Astrocyte of the cerebellum (primary cell): Measurements from ENCODE around the gene VWA8.

Experiments used
- DNase-seq: peaks from one replicate; pipeline ENCODE4 v3.0.0-alpha.2; 2011; ENCODE audit warnings: low read depth
- H3K4me3 ChIP-seq: 2 replicates; pipeline ENCODE4 v1.5.1; 2011; ENCODE audit warnings: mild to moderate bottlenecking, low read depth, low read length, moderate library complexity
- in situ Hi-C: cut with HindIII; loops from 2 replicates; pipeline ENCODE4 v1.10.0; 2017; ENCODE audit warnings: low sequenced_read_pairs
- TF ChIP-seq, protein P1 (sequence below): IDR thresholded peaks from 2 replicates; pipeline ENCODE4 v1.5.1; 2012; ENCODE audit warnings: low read length, low read depth, moderate library complexity, mild to moderate bottlenecking; ENCODE audit errors: missing control alignments

VWA8 gene

DNA sequence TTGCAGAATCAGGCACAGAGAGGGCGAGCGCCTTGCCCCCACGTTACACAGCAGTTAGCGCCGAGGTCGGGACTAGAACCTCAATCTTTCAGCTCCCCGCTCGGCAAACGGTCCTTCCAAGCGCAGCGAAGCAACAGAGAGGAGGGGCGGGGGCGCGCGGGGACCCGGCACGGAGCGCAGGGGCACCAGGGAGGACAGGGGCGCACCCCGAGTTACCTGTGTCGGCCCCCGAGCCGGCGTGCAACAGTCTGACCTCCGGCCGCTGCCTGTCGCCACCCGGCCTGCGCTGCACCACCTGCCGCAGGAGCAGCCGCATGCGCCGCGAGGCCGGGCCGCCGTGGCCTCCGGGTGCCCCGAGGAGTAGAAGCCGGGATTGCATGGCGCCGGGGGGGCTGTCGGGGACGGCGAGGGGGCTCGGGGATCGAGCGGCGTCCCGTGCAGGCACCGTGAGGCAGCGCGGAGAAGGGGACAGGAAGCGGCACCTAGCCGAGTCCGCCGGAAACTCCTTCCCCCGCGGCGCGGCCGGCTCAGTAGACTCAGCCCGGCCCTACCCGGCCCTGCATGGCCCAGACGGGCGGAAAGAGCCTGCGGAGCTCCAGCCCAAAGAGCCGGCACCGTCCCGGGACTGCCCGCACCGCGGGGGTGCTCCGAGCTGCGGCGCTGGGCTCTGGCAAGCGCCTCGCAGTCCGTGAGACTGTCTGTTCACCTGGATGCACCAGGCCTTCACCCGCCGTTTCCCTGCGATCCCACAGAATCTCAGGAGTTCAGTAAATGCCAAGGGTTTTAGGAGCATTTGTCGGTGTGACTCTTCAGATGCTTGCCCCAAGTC lies at the start of gene VWA8:
Gene VWA8 (minus strand): TSS at position 473 of the 829 bp plus-strand sequence. CDS start 94 bp downstream, at position 379.
- TF ChIP-seq, protein P1, sequence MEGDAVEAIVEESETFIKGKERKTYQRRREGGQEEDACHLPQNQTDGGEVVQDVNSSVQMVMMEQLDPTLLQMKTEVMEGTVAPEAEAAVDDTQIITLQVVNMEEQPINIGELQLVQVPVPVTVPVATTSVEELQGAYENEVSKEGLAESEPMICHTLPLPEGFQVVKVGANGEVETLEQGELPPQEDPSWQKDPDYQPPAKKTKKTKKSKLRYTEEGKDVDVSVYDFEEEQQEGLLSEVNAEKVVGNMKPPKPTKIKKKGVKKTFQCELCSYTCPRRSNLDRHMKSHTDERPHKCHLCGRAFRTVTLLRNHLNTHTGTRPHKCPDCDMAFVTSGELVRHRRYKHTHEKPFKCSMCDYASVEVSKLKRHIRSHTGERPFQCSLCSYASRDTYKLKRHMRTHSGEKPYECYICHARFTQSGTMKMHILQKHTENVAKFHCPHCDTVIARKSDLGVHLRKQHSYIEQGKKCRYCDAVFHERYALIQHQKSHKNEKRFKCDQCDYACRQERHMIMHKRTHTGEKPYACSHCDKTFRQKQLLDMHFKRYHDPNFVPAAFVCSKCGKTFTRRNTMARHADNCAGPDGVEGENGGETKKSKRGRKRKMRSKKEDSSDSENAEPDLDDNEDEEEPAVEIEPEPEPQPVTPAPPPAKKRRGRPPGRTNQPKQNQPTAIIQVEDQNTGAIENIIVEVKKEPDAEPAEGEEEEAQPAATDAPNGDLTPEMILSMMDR, result no peak
- in situ Hi-C loops, result no loop called here
- peak within 1 kb of the TSS; percentile 71 for H3K4me3 ChIP-seq
- peak; percentile 26 for DNase-seq

DNA sequence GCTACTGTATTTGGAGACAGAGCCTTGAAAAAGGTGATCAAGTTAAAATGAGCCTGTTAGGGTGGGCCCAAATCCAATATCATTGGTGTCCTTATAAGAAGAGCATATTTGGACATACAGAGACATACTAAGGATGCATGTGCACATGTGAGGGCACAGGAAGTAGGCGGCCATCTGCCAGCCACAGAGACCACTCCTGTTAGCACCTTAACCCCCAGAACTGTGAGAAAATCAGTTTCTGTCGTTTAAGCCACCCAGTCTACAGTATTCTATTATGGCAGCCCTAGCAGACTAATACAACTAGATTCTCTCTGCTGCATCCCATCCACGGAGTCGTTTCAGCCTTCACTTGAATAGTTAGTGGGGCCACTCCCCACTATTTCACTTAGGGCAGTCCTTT lies 48.1 kb upstream of the VWA8 start:
- H3K4me3 ChIP-seq, result no peak overlapping the region
- in situ Hi-C loops, result no loop called here
- DNase-seq, result no peak
- TF ChIP-seq, protein P1, result no peak

DNA sequence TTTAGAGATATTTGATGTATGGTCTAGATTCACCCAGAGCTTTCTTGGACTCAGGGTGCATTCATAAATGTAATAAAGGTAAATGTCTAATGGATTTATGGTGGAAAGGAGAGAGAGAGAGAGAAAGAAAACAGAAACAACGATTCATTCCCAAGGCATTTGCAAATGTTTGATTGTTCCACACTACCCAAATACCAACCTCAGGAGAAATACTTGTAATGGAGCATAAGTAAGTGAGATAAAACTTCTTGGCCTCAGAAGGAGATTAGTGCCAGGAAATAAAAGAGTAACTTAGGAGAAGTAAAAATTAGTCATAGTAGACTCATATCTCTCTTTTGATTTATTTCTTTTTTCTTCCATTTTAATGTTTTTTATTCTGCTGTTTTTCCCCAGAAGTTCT lies 46.9 kb upstream of the VWA8 start:
- DNase-seq, result peak; percentile 41
- no peak overlapping the region for H3K4me3 ChIP-seq
- TF ChIP-seq, protein P1, result no peak
- in situ Hi-C loops, result no loop called here

DNA sequence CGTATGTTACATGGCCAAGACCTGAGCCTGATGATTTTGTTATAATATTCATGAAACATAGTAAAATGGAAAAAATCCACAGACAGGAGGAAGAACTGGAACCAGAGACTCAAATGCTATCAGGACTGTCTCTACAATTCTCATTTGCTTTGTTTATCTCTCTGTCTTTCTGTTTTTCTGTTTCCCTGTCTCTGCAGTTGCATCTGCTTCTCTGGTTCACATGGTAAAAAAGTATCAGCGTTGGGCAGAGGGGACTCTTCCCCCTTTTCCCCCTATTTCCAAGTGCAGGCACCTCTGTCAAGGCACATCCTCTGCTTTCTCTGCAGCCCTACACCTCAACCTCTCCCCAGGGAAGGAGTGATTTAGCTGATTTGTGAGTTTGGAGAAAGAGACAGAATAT lies 41.2 kb upstream of the VWA8 start:
- no peak for DNase-seq
- no peak overlapping the region for H3K4me3 ChIP-seq
- TF ChIP-seq, protein P1, result no peak
- in situ Hi-C loops, result no loop called here

DNA sequence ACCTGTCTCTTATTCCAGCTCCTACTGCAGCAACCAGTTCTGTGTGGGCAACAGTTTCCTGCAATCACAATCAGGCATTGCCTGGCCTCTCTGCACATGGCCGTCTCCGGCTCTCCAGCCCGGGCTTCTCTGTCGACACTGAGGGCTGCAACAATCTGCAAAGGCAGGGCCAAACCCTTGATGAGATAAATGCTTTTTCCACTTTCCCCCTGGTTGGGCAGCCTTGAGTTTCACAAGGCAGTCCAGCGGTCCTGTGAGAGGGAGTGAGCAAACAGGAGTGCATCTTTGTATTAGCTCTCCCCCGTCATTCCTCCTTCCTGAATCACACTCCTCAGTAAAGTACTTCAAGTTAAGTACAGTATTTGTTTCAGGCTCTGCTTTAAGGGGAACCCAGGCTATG lies 40.7 kb upstream of the VWA8 start:
- DNase-seq, result no peak
- H3K4me3 ChIP-seq, result no peak overlapping the region
- in situ Hi-C loops, result no loop called here
- TF ChIP-seq, protein P1, result no peak

DNA sequence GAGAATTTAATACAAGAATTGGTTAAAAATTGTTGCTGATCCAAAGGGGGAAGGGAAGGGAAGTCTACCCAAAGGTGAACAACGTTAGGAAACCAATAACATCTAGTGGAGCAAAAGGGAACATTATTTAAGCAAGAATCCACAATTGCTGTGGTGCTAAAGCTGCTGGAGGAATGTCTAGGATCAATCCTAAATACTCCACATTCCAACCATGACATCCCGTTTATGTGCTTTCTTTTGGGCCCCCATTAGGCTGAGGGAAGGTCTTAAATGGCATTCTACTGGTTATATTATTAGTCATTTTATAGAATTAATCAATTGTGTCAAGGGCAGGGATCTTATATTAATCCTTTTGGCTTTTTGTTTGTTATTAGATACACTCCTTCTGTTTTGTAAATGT lies 39.9 kb upstream of the VWA8 start:
- TF ChIP-seq, protein P1, result no peak
- no peak overlapping the region for H3K4me3 ChIP-seq
- no peak for DNase-seq
- in situ Hi-C loops, result no loop called here
